ENCODE results near the gene NELFCD. TPM values are rescaled to one million over a fixed set of nuclear protein-coding genes. Genes with fewer than 3 reads are reported as not detected.

NELFCD gene
- total RNA-seq, 1 experiment from 2014 or later, result 144 TPM

DNA sequence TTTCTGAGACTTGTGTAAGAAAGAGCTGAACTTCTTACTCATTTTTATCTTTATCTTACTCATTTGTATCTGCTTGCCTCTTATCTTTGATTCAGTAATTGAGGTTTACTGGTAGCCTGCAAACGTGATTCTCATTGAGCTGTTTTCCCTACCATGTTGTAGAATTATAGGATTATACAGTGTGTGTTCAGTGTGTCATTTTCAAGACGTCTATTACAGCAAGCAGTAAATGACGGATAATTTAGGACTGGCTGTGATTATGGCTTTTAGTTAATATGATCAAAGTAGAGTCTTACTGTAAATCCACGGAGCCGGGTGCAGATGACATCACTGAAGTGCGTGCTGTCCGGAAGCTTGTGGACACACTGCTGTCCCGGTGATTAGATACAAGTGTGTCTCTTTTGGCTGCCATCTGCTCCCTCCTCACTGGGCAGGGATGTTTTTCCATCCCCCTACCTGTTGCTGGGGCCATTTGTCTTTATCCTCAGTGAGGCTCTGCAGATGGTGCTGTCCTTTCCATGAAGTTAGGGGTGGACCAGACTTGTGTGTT, 6.0 kb downstream of the NELFCD start:
- Histone ChIP-seq H2AFZ (ENCODE audit: low read length) (no peak overlapping the region), H4K20me1 (ENCODE audit: low read length) (peaks cover 24% of the 10 kb centered on the region), H3K4me1 (ENCODE audit: insufficient read depth, low read length) (peaks cover 7% of the 10 kb centered on the region; the same call in 1 of the 2 replicates), H3K36me3 (ENCODE audit: low read depth, low read length) (peaks cover 65% of the 10 kb centered on the region), H3K4me2 (ENCODE audit: low read length) (no peak overlapping the region), H3K9me3 (ENCODE audit: low read length) (no peaks in the 10 kb centered on the region), H3K27me3 (ENCODE audit: low read length) (no peaks in the 10 kb centered on the region), H3F3A (ENCODE audit: low read length, unreplicated experiment) (no peaks in the 10 kb centered on the region), H3K27ac (ENCODE audit: low read length) (no peak overlapping the region), H3K9me2 (replicated peaks; ENCODE audit: low read length) (no peaks in the 10 kb centered on the region), H3K4me3 (ENCODE audit: low read length) (no peak overlapping the region), H3K9ac (ENCODE audit: low read length) (no peak overlapping the region), H3K79me2 (ENCODE audit: low read length) (peaks cover 56% of the 10 kb centered on the region)
- intact Hi-C loops (cut with micrococcal nuclease), result no loop called here
- CTCF ChIA-PET, result no interaction called here
- ATAC-seq (no peak), DNase-seq (no peak)
- BruUV-seq (replicated peaks), result no TSS peak
- POLR2A ChIA-PET (ENCODE audit: unreplicated experiment), result no interaction called here
- TF ChIP-seq CTCF (conservative IDR thresholded peaks at IDR 0.05; ENCODE audit: low read depth, low read length) (no peak), EZH2phosphoT487 (IDR thresholded peaks at IDR 0.05; ENCODE audit: borderline replicate concordance, low read length) (no peak), EZH2 (IDR thresholded peaks at IDR 0.05; ENCODE audit: low read length, unreplicated experiment) (no peak)

- Histone ChIP-seq H3K9me3 (ENCODE audit: low read length) (no peaks in the 10 kb centered on the region), H3K27me3 (ENCODE audit: low read length) (no peaks in the 10 kb centered on the region), H3K9ac (ENCODE audit: low read length) (no peak overlapping the region), H3F3A (ENCODE audit: low read length, unreplicated experiment) (no peaks in the 10 kb centered on the region), H4K20me1 (ENCODE audit: low read length) (peaks cover 24% of the 10 kb centered on the region), H3K27ac (ENCODE audit: low read length) (no peak overlapping the region), H3K4me2 (ENCODE audit: low read length) (no peak overlapping the region), H3K36me3 (ENCODE audit: low read depth, low read length) (peaks cover 74% of the 10 kb centered on the region), H3K9me2 (replicated peaks; ENCODE audit: low read length) (no peaks in the 10 kb centered on the region), H3K79me2 (ENCODE audit: low read length) (peaks cover 47% of the 10 kb centered on the region), H3K4me1 (ENCODE audit: insufficient read depth, low read length) (no peaks in the 10 kb centered on the region; the same call in 1 of the 2 replicates), H2AFZ (ENCODE audit: low read length) (no peak overlapping the region), H3K4me3 (ENCODE audit: low read length) (no peak overlapping the region)
- ATAC-seq (no peak), DNase-seq (no peak)
- POLR2A ChIA-PET (ENCODE audit: unreplicated experiment), result no interaction called here
- BruUV-seq (replicated peaks), result no TSS peak
- CTCF ChIA-PET, result no interaction called here
- TF ChIP-seq EZH2 (IDR thresholded peaks at IDR 0.05; ENCODE audit: low read length, unreplicated experiment) (no peak), CTCF (conservative IDR thresholded peaks at IDR 0.05; ENCODE audit: low read depth, low read length) (no peak), EZH2phosphoT487 (IDR thresholded peaks at IDR 0.05; ENCODE audit: borderline replicate concordance, low read length) (no peak)
- intact Hi-C loops (cut with micrococcal nuclease), result no loop called here
Observed at GRCh38 chr20:58987790-58988564, 6.9 kb downstream of the NELFCD start.

DNA sequence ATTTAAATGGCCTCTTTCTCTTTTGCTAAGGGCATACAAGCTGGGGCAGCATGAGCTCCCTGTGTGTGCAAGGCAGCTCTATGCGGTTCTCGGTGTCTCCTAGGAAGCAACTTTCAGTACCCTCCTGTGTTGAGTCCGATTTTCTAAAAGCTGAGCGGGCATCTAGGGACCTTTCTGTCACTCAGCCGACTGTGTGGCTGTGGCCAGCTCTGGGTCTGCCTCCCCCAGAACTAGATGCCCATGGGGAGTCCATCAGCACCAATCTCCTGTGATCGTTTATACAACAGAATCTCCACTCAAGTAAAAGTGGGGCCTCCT, 7.5 kb downstream of the NELFCD start:
- ChIA-PET CTCF (no interaction called here), POLR2A (ENCODE audit: unreplicated experiment) (no interaction called here)
- H3F3A ChIP-seq (ENCODE audit: low read length, unreplicated experiment), result no peaks in the 10 kb centered on the region
- H3K36me3 ChIP-seq (ENCODE audit: low read depth, low read length), result peaks cover 79% of the 10 kb centered on the region
- H4K20me1 ChIP-seq (ENCODE audit: low read length), result peaks cover 24% of the 10 kb centered on the region
- H2AFZ ChIP-seq (ENCODE audit: low read length), result no peak overlapping the region
- no peak overlapping the region for H3K27ac ChIP-seq (ENCODE audit: low read length)
- BruUV-seq (replicated peaks), result no TSS peak
- H3K9me2 ChIP-seq (replicated peaks; ENCODE audit: low read length), result no peaks in the 10 kb centered on the region
- H3K27me3 ChIP-seq (ENCODE audit: low read length), result no peaks in the 10 kb centered on the region
- no peak for TF ChIP-seq CTCF (conservative IDR thresholded peaks at IDR 0.05; ENCODE audit: low read depth, low read length)
- TF ChIP-seq EZH2phosphoT487 (IDR thresholded peaks at IDR 0.05; ENCODE audit: borderline replicate concordance, low read length), result no peak
- TF ChIP-seq EZH2 (IDR thresholded peaks at IDR 0.05; ENCODE audit: low read length, unreplicated experiment), result no peak
- H3K9ac ChIP-seq (ENCODE audit: low read length), result no peak overlapping the region
- H3K79me2 ChIP-seq (ENCODE audit: low read length), result peaks cover 41% of the 10 kb centered on the region
- no peak overlapping the region for H3K4me3 ChIP-seq (ENCODE audit: low read length)
- DNase-seq (no peak), ATAC-seq (no peak)
- H3K4me1 ChIP-seq (ENCODE audit: insufficient read depth, low read length), result peaks cover 4% of the 10 kb centered on the region
- intact Hi-C loops (cut with micrococcal nuclease), result no loop called here
- H3K9me3 ChIP-seq (ENCODE audit: low read length), result no peaks in the 10 kb centered on the region
- no peak overlapping the region for H3K4me2 ChIP-seq (ENCODE audit: low read length)

All from PC-3 (cell line).